T follicular helper cell (primary cell): ENCODE results near the gene CAB39.

Experiments
- DNase-seq: peaks from one replicate; pipeline ENCODE4 v3.0.0-alpha.2; 2020; ENCODE audit warnings: low read depth
- total RNA-seq, 2 experiments: gene quantifications; one replicate each; lab custom pipeline; 2026; lab: John Stamatoyannopoulos, UW

The CAB39 gene
- total RNA-seq: 321 to 407 reads per million in 2 experiments

DNA sequence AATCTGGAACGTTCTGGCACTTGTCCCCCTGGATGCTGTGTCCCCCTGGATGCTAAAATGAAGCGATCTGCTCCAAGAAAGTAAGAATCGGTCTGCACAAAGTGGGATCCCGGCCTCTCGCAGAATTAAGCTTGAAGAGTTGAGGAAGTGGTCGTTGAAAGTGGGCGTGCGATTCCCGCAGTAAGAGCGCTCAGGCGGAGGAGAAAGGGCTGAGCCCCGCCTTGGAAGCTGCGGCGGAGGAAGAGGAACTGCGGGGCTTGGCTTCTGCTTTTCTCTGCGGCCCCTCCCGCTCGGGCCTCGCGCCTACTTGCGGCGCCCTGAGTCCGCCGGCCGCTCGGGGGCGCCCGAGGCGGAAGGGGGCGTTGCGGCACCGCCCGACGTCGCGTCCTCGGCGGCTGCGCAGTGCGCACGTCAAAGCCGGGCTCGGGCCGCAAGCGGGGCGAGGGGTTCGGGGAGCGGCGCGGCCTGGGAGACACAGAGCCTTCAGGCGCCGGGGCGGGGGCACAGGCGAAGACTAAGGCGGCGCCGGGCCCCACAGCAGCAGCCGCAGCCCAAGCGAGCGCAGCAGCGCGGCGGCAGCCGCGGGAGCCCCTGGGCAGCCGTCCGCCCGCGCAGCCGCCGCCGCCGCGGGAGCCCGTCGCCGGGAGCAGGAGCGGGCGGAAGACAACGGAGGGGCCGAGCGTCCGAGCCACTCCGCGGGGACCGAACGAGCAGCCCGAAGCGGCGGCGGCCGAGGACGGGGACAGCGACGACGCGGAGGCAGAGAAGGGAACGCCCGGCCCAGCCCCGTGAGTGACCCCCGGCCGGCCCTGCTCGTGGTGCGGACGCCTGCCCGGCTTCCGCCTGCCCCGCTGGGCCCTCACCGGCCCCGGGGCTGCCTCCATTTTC lies at the start of gene CAB39:
Gene CAB39, plus strand, starts transcription at position 400 of the 888 bp plus-strand sequence. CDS start 47,160 bp downstream, outside the sequence.
- DNase-seq: peak; percentile 82

DNA sequence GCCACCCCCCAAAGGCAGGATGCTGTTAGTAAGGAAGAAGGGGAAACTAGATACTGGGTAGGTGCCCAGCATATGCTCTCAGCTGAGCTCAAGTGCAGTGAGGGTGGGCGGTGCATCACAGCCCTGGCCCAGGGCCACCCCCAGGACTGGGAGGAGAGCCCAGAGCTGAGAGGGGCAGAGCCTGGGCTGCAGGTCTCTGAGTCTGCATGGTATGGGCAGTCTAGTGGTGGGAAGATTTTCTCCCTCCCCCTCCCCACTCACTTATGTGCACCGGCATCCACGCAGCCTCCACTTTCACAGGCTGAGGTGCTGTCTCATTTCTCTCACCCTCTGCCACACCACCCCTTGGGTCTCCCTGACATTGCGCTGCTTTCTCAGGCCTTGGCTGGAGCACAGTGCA lies 48.5 kb upstream of the CAB39 start:
- no peak for DNase-seq

DNA sequence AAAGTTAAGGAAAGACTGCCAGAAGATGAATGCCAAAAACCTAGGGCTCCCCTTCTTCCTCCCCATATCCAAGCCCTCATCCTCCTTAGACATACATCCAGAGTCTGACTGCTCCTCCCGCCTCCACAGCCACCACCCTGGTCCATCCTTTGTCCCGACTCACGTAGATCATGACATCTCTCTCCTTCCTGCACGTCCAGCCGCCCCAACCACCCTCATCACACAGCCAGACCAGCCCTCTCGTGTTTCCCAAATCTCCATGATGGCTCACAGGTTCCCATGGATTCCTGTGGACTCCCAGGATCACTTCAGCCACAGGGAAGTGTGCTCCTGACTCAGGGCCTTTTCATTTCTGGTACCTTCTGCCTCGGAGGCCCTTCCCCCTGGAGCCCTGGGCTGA lies 47.8 kb upstream of the CAB39 start:
- no peak for DNase-seq

DNA sequence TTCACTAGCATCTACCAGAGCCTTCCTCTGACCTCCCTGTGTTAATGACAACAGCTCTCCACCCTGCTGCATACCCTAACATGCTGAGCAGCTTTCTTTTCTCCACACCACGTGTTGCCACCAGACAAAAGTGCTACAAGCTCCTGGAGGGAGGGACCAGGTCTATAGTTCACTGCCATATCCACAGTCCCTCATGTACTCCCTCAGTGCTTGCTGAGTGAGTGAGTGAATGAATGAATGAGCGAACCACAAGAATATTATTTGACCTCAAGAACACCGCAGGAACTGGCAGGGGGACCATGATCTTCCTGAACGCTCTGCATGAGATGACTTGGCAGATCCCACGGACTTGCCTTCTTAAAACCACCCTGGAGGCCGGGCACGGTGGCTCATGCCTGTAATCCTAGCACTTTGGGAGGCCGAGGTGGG lies 47.4 kb upstream of the CAB39 start:
- no peak for DNase-seq

DNA sequence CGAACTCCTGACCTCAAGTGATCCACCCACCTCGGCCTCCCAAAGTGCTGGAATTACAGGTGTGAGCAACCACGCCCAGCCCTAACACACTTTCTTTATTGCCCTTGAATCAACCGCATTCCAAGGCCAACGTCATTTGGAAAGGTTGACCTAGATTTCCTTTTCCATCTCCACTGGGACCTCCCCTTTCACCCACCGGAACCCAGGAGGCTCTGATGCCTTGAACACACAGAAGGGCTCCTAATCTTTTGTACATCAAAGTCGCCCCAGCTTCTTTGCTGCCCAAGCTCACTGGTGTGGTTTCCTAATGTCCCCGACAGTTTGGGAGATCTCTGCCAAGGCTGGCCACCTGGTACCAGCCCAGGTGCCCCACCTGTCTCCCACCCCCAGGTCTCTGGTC lies 46.2 kb upstream of the CAB39 start:
- DNase-seq: no peak

DNA sequence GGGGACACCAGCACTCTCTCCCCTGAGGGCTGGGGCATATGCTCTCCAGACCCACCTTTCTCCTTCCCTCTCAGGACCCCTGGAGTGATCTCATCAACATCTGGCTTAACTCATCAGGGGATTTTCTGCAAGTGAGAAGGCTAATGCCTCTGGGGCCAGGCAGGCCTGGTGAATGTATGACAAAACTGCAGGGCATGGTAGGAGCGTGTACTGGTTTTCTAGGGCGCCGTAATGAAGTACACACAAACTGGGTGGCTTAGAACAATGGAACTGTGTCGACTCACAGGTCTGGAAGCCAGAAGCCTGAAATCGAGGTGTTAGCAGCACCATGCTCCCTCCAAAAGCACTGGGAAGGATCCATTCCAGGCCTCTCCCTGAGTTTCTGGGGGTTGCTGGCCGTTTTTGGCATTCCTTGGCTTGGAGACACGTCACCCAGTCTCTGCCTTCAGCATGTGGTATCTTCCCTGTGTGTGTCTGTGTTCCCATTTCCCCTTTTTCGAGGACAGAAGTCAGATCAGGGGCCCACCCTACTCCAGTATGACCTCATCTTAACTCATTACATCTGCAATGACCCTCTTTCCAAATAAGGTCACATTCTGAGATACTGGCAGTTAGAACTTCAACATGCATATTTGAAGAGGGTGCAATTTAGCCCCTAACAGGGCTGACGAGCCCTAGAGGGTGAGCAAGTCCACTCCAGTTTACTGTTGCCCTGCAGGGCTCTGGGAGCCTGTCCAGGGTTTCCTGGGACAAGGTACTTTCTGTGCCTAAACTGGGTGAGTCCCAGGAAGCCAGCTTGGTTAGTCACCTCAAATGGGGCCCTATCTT lies 45.5 kb upstream of the CAB39 start:
- DNase-seq: no peak

DNA sequence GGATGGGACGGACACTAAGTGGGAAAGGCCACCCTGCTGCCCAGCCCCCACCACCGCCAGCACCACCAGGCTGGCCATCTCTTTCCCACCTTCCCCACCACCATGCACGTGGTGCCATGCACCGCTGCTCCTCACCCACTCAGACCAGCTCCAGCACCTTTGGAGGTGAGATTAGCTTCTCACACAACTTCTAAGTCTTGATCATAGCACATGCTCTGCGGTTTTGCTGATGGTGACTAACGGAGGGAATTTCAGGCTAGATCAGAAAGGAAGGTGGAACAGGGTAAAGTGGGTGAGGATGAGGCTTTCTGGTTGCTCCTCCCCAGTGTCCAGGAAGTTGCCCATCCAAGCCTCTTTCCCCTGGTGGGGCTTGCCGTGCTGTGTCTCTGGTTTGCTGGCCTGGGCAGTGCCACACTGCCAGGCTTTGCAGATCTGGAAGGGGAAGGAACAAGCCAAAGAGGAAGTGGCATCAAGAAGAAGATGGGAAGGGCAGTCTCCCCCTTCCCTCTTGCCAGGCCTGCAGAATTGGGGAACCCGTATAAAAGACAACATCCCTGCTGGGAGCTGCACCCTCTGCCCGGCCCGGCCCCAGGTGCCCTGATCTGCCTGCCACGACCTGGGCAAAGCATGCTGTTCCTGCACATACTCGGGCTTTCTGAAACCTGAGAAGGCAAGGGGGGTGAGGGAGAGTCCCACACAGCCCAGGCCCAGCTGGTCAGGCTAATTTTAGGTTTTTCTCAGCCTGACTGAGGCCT lies 44.3 kb upstream of the CAB39 start:
- no peak for DNase-seq

DNA sequence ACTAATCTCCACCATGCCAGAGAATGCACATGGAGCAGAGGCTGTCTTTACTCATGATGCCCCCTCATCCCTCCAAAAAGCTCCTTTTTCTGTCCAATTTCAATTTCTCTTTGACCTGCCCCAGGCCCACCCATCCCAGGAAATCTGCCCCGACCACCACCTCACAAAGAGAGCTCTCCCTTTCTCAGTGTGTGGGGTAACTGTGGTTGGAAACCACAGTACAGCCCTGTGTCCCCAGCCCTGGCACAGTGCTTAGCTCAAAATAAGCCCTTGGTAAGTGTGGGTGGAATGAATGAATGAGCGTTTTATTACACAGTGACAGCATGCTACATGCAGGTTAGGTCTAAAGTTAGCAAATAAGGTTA lies 43.7 kb upstream of the CAB39 start:
- no peak for DNase-seq

DNA sequence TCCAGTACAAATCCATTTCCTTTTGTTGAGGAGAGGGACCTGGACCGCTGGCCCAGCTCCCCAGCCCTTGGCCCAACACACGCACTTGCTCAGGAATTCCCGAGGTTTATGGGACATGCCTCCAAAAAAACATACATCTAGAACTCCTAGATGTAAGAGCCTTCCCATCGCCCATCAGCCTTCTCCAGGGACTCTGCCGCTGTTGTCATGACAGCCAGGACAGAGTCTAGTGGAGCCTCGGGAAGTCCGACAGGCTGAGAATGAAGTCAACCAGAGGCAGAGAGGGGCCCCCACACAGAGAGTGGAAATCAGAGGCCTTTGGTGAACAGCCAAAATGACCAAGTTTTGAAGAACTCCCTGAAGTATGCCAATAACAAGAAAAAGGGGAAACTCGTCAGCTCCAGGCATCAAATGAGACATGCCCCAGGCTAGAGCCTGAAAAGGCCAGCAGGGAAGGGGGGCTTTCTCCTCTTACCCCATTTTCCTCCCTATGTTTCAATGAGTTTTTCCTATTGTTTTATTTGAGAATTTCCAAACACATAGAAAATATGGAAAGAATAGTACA lies 43.2 kb upstream of the CAB39 start:
- no peak for DNase-seq

DNA sequence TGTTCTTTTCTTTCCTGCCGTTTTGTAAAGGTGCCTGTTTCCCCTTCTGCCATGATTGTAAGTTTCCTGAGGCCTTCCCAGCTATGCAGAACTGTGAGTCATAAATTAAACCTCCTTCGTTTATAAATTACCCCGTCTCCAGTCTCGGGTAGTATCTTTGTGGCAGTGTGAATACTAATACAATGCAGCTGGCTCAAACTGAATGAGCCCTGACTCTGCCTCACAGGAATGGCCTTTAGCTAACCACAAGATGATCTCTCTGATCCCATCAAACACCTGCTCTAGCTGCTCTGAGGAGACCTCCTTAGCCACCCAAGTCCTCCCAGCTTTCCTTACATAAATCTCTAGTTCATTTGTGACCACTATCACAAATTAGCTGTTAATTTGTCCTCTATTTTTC lies 41.5 kb upstream of the CAB39 start:
- DNase-seq: no peak

DNA sequence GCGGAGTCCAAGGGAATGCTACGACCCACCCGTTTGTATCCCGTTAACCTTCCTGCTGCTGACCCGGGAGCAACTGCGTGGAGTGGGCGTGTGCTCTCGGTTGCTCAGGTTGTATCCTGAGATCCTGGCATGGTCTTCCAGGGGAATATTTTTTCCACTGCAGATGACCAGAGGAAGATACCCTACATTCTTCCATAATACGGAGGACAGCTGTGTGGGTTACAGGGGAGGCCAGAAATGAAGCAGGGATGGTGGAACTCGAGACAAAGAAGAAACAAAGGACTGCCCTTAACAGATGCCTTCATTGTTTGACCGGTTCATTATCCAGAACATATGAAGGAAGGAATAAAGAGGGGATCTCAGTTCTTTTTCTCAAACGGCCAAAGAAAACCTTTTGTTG lies 39.8 kb upstream of the CAB39 start:
- no peak for DNase-seq

DNA sequence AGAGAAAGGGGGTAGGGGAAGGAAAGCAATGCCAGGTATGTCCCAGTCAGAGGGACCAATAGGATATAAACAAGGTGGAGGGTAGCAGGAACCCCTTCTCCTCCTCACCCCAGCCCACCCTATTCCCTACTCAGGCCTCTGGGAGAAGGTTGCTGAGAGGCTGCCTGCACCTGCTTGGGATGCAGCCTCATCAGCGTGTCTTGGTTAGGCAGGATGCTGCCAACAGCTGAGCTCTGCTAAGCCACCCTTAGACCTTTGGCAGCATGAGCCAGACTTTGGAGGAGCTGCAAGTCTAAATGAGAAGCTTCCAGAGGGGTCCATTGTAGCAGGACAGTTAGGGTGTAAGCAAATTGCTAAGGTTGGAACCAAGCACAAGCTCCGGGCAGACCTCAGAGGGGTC lies 38.2 kb upstream of the CAB39 start:
- no peak for DNase-seq

DNA sequence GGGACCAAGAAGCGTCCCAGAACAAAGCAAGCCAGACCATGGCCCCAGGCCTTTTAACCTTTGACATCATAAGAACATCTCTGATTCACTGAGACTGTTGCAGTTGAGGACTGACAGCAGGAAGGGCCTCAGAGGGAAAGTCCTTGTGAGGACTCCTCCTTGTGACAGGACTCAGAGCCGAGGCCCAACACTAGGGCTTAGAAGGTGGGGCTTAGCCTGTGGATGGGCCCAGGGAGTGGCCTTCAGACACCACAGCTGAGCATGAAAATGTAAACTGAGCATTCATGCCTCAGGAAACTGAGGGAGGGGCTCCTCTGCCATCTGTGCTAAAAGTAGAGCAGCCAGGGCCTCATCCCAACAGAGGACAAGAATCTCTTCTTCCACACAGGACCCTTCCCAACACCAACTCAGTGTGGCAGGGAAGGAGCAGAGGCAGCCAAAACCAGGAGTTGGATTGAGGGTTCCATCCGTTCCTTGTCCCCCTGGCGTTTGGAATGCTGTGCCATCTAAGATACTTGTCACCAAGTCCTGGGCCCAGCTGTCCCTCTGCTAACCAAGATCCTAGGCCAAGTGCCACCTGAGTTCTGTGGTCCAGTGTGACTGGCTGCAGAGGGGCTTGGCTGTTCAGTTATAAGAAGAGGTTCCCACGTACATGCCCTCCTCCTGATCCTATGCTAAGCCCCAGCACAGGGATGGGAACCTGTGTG lies 37.5 kb upstream of the CAB39 start:
- no peak for DNase-seq

DNA sequence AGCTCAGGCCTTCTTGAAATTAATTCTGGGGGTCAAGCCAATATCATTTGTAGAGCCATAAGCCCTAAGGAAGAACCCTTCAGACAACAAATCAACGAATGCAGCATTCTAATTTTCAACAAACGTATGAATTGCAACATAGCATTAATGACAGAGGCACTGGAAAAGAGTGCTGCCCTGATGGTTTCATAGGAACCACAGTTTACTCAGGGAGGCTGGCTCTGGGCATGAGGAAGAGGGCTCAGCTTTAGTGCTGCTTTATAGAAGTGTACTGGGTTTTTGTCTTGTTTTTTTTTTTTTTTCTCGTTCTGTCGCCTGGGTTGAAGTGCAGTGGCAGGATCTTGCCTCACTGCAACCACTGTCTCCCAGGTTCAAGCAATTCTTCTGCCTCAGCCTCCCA lies 36.1 kb upstream of the CAB39 start:
- DNase-seq: no peak

DNA sequence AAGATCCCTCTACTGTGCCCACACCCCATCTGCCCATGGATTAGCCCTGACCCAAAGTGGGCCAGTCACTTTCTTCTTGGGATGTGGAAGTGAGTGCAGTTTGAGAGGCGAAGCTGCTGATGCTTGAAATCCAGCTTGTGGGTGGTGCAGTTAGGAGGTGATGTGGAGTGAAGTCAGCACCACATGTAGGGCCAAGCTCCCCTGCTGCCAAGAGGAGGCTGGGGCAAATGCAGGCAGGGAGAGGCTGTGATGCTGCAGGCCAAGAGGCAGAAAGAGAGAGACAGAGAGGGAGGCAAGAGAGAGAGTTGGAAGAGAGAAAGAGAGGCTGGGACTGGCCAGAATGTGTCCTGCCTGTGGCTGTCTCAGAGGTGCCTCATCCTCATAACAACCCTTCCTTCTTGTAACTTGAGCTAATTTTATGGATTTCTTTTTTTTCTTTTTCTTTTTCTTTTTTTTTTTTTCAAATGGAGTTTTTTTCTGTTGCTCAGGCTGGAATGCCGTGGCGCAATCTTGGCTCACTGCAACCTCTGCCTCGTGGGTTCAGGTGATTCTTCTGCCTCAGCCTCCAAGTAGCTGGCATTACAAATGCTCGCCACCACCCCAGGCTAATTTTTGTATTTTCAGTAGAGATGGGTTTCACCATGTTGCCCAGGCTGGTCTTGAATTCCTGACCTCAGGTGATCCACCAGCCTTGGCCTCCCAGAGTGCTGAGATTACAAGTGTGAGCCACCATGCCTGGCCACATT lies 35.3 kb upstream of the CAB39 start:
- no peak for DNase-seq

DNA sequence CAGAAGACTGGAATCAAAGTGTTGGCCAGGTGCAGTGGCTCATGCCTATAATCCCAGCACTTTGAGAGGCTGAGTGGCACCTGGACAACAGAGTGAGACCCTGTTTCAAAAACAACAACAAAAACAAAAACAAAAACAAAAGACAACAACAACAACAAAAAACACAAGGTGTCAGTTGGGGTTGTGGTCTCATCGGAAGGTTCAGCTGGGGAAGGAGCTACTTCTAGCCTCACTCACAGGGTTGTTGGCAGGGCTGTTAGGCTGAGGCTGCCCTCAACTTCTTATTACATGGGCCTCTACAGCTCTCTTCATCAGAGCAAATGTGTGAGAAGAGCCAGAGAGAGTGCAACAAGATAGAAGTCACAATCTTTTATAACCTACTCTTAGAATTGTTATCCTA lies 34.6 kb upstream of the CAB39 start:
- DNase-seq: no peak

DNA sequence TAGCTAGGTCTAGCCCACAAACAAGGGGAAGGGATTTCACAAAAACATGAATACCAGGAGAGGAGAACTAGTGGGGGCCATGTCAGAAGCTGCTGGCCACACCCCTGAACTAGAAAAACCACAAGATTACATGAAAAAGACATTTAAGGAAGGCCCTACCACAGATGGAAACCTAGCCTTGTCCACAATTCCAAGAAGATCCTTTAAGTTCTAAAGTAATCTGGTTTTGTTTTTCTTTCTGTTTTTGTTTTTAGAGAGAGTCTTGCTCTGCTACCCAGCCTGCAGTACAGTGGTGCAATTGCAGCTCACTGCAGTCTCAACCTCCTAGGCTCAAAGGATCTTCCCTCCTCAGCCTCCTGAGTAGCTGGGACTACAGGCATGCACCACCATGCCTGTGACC lies 34.2 kb upstream of the CAB39 start:
- DNase-seq: no peak

DNA sequence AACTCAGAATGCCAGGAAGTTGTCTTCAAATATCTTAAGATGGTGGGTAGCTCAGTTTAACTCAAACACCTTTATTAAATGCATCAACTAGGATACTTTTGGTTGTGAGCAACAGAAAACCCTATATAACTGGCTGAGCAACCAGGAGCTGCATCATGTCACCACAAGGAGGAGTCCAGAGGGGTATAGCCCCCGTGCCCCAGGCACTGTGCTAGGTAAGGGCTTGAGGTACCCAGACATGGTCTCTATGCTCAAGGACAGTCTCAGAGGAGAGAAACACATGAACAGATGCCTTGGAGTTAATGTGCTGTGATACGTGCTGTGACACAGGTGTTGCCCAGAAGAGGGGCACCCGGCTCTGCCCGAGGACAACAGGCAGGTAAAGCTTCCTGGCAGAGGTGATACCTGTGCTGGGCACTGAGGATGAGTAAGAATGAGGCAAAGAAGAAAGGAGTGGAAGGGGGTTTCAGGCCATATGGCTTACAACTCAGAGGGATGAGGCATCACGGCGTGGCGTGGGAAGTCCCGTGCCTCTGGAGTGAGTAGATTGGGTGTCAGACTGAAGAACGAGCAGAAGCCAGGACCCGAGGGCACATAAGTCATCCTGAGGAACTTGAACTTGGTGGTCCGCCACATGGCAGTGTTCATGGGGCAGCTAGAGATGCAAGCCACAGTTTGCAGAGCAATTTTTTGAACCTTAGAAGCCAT lies 32.0 kb upstream of the CAB39 start:
- DNase-seq: no peak

DNA sequence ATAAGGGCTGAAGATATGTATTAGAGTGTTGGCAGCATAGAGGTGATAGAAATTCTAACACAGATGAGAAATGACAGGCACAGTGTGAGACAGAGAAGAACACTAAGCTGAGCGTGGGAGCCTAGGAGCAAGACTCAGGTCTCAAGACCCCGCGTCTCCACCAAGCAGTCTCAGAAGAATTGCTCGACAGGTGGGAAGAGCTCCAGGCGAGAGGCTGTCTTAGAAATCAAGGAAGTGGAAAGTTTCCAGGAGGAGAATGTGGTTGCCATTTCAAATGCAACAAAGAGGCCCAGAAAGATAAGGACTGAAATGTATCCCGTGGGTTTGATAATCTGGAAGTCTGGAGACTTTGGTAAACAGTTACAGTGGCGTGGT lies 31.5 kb upstream of the CAB39 start:
- no peak for DNase-seq

DNA sequence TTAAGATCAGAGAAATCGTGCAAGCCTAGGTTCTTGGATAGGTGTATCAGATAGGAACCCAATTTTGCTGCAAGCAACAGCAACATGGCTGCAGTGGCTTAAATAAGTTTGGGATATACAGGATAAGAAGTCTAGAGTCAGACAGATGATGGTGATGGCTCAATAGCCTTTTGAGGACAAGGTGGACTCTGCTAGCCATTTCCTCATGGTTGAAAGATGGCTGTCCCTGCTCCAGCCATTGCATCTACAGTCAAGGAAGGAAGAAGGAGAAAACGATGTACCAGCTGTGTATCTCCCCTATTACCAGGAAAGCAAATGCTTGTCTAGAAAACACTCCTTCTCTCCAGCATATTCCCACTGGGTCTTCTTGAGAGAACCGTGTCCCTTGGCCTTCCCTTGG lies 30.1 kb upstream of the CAB39 start:
- no peak for DNase-seq
